ENCODE measurements around the gene GAD2. TPM values are rescaled to one million over a fixed set of nuclear protein-coding genes. Genes with fewer than 3 reads are reported as not detected.

The GAD2 gene
- total RNA-seq, 4 donors from 2014 or later: not detected

- no peak overlapping the region for H3K27ac ChIP-seq
Measured at GRCh38 chr10:26311383-26311940, 94.9 kb downstream of the GAD2 start.

GRCh38 chr10:26314265-26315013 lies 97.9 kb downstream of the GAD2 start:
- no peak overlapping the region for H3K4me3 ChIP-seq
- no peak overlapping the region for H3K27ac ChIP-seq
- no peak for DNase-seq
- H3K4me1 ChIP-seq: no peaks in the 10 kb centered on the region
- no peak for TF ChIP-seq CTCF (IDR thresholded peaks at IDR 0.05)
- TF ChIP-seq POLR2A (IDR thresholded peaks at IDR 0.05): no peak
- H3K27me3 ChIP-seq: no peaks in the 10 kb centered on the region
- no peaks in the 10 kb centered on the region for H3K36me3 ChIP-seq
- H3K9me3 ChIP-seq: no peaks in the 10 kb centered on the region

More at GRCh38 chr10:26311383-26311940, 94.9 kb downstream of the GAD2 start:
- H3K27me3 ChIP-seq: no peaks in the 10 kb centered on the region
- no peak overlapping the region for H3K4me3 ChIP-seq
- TF ChIP-seq POLR2A (IDR thresholded peaks at IDR 0.05): no peak
- TF ChIP-seq CTCF (IDR thresholded peaks at IDR 0.05): no peak
- H3K9me3 ChIP-seq: no peaks in the 10 kb centered on the region
- H3K4me1 ChIP-seq: no peaks in the 10 kb centered on the region
- H3K36me3 ChIP-seq: no peaks in the 10 kb centered on the region
- no peak for DNase-seq

DNA sequence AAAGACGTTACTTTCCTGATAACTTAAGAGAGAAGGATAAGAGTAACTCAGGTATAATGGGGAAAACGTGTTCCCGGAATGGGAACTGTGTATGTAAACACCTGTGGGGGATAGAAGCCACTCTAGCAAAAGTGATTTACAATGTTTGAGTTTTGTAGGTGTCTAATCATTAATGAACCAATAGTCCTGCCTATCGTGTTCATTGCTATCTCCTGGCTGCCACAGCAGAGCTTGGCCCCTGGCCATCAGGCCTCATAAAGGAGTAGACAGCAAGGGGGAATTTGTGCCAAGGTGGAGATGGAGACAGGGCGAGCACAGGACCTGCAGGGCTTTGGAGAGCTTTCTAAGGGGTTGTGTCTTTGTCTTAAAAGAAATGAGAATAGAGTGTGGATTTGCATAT lies 102.1 kb downstream of the GAD2 start:
- H3K27ac ChIP-seq: no peak overlapping the region
- no peak for TF ChIP-seq CTCF (IDR thresholded peaks at IDR 0.05)
- TF ChIP-seq POLR2A (IDR thresholded peaks at IDR 0.05): no peak
- H3K36me3 ChIP-seq: no peaks in the 10 kb centered on the region
- no peaks in the 10 kb centered on the region for H3K27me3 ChIP-seq
- DNase-seq: no peak
- no peak overlapping the region for H3K4me3 ChIP-seq
- no peaks in the 10 kb centered on the region for H3K4me1 ChIP-seq
- H3K9me3 ChIP-seq: no peaks in the 10 kb centered on the region

GRCh38 chr10:26323219-26323618 lies 106.6 kb downstream of the GAD2 start:
- TF ChIP-seq CTCF (IDR thresholded peaks at IDR 0.05): no peak
- TF ChIP-seq POLR2A (IDR thresholded peaks at IDR 0.05): no peak
- no peaks in the 10 kb centered on the region for H3K4me1 ChIP-seq
- no peaks in the 10 kb centered on the region for H3K27me3 ChIP-seq
- no peaks in the 10 kb centered on the region for H3K36me3 ChIP-seq
- no peak for DNase-seq
- H3K9me3 ChIP-seq: no peaks in the 10 kb centered on the region
- H3K4me3 ChIP-seq: no peak overlapping the region
- no peak overlapping the region for H3K27ac ChIP-seq

- no peak for DNase-seq
- H3K4me1 ChIP-seq: no peaks in the 10 kb centered on the region
- H3K4me3 ChIP-seq: no peak overlapping the region
- H3K27ac ChIP-seq: no peak overlapping the region
- TF ChIP-seq CTCF (IDR thresholded peaks at IDR 0.05) (no peak), POLR2A (IDR thresholded peaks at IDR 0.05) (no peak)
- H3K36me3 ChIP-seq: no peaks in the 10 kb centered on the region
- H3K9me3 ChIP-seq: no peaks in the 10 kb centered on the region
- H3K27me3 ChIP-seq: no peaks in the 10 kb centered on the region
Measured at GRCh38 chr10:26326851-26327250, 110.3 kb downstream of the GAD2 start.

All from Peyer's patch (tissue), 4 donors.